ENCODE data around the gene TRIM74.
"Not testable (repeated sequence)": the region's sequence is repeated elsewhere in the genome, so short reads cannot be mapped to it uniquely, and the experiment has no call there.

Gene TRIM74

GRCh38 chr7:72925546-72926120, 43.6 kb downstream of the TRIM74 start:
- no peak for FAIRE-seq
- no peak for TF ChIP-seq CTCF (IDR thresholded peaks at IDR 0.05; ENCODE audit: insufficient read depth, missing control alignments)
- peak; percentile 47 for DNase-seq (ENCODE audit: insufficient read length, low spot score)

GRCh38 chr7:72924733-72925545, 44.3 kb downstream of the TRIM74 start, which contains the start of gene POM121:
TSS of gene POM121 (plus strand) at chr7:72925095. CDS start at chr7:72925122, 27 bp downstream.
- no peak for TF ChIP-seq CTCF (IDR thresholded peaks at IDR 0.05; ENCODE audit: insufficient read depth, missing control alignments)
- FAIRE-seq: no peak

GRCh38 chr7:72924386-72924732, 44.9 kb downstream of the TRIM74 start:
- FAIRE-seq: no peak
- no peak for TF ChIP-seq CTCF (IDR thresholded peaks at IDR 0.05; ENCODE audit: insufficient read depth, missing control alignments)
- DNase-seq (ENCODE audit: insufficient read length, low spot score): no peak

More at GRCh38 chr7:72924733-72925545, 44.3 kb downstream of the TRIM74 start, which contains the start of gene POM121:
- peak; percentile 70 for DNase-seq (ENCODE audit: insufficient read length, low spot score)

- DNase-seq (ENCODE audit: insufficient read length, low spot score) (no peak), FAIRE-seq (no peak)
- no peak for TF ChIP-seq CTCF (IDR thresholded peaks at IDR 0.05; ENCODE audit: insufficient read depth, missing control alignments)
Observed at GRCh38 chr7:72919256-72919775, 50.0 kb downstream of the TRIM74 start.

- not testable (repeated sequence) for FAIRE-seq; DNase-seq (ENCODE audit: insufficient read length, low spot score)
- peak; percentile 59 for TF ChIP-seq CTCF (IDR thresholded peaks at IDR 0.05; ENCODE audit: insufficient read depth, missing control alignments)
Observed at GRCh38 chr7:72914756-72915525, 54.3 kb downstream of the TRIM74 start.

GRCh38 chr7:72913750-72914149, 55.5 kb downstream of the TRIM74 start:
- DNase-seq (ENCODE audit: insufficient read length, low spot score); FAIRE-seq: not testable (repeated sequence)

GRCh38 chr7:72911395-72911794, 57.9 kb downstream of the TRIM74 start:
- not testable (repeated sequence) for DNase-seq (ENCODE audit: insufficient read length, low spot score); FAIRE-seq
